Keratinocyte (primary cell): ENCODE data around the gene PHETA1.

Experiments
- CTCF ChIP-seq, 3 experiments: IDR thresholded peaks in 1 of 3; conservative IDR thresholded peaks in 1 of 3; optimal IDR thresholded peaks in 1 of 3; 2 replicates in 2 of 3; 3 replicates in 1 of 3; pipeline versions ENCODE3 to v1.5.1; 2011; ENCODE audit warnings: low read length in 3 of 3, mild to moderate bottlenecking in 3 of 3, moderate library complexity in 2 of 3, control low read depth in 1 of 3, inconsistent platforms in 1 of 3; ENCODE audit not compliant: insufficient read depth in 2 of 3; ENCODE audit errors: extremely low read depth in 1 of 3
- EZH2 ChIP-seq: IDR thresholded peaks from one replicate; pipeline ENCODE4 v1.6.1; 2012; ENCODE audit warnings: inconsistent platforms, mild to moderate bottlenecking, low read length, moderate library complexity

- no peak for TF ChIP-seq CTCF (optimal IDR thresholded peaks at IDR 0.05 in 1 of 3, IDR thresholded peaks at IDR 0.05 in 1 of 3, conservative IDR thresholded peaks at IDR 0.05 in 1 of 3; ENCODE audit: extremely low read depth in 1 of 3, insufficient read depth in 2 of 3, low read length in 3 of 3)
- no peak for TF ChIP-seq EZH2
Measured at GRCh38 chr12:111401167-111401605, 32.3 kb upstream of the PHETA1 start.
